Caco-2 (cell line): ENCODE measurements around the gene GPX4. TPM values are rescaled to one million over a fixed set of nuclear protein-coding genes. Genes with fewer than 3 reads are reported as not detected.

Source experiments
- BruUV-seq: library from RNA; stranded (reverse); fragments of 400-500 nt; replicated peaks from 2 replicates; lab custom pipeline; 2021; lab: Mats Ljungman, UMichigan
- CTCF ChIA-PET: fragments of 300-600 bp; sonication (Branson Sonifier 250); formaldehyde crosslinking; loops from one replicate; lab custom pipeline; 2022; ENCODE audit warnings: antibody characterized with exemption; lab: Charles Lee
- POLR2A ChIA-PET: fragments of 300-600 bp; sonication (Branson Sonifier 250); formaldehyde crosslinking; loops from one replicate; lab custom pipeline; 2022; ENCODE audit warnings: antibody characterized with exemption; lab: Charles Lee
- DNase-seq, 2 experiments: peaks; one replicate each; pipeline versions ENCODE4 v3.0.0 to v3.0.0-alpha.2; 2020 to 2022
- H3K27me3 ChIP-seq: replicated peaks from 2 replicates; pipeline ENCODE4 v1.6.0; 2011; ENCODE audit warnings: low read length; ENCODE audit not compliant: control insufficient read depth, insufficient read depth
- H3K36me3 ChIP-seq: 2 replicates; pipeline ENCODE4 v1.5.1; 2011; ENCODE audit warnings: low read length; ENCODE audit not compliant: control insufficient read depth, insufficient read depth
- H3K4me1 ChIP-seq: fragments of 250-450 bp; sonication (Bioruptor Pico); 2 replicates; pipeline ENCODE4 v1.5.1; 2020; ENCODE audit warnings: mild to moderate bottlenecking
- H3K4me3 ChIP-seq: 2 replicates; pipeline ENCODE4 v1.5.1; 2011; ENCODE audit warnings: low read depth, mild to moderate bottlenecking, control low read depth, low read length
- H3K9me3 ChIP-seq: fragments of 250-450 bp; sonication (Bioruptor Pico); 2 replicates; pipeline ENCODE4 v1.5.1; 2020; ENCODE audit warnings: mild to moderate bottlenecking, moderate library complexity
- H3K27ac Mint-ChIP-seq: one replicate; pipeline ENCODE4 v1.8.0; 2022; ENCODE audit warnings: mixed read lengths; ENCODE audit not compliant: unreplicated experiment
- H3K27me3 Mint-ChIP-seq: one replicate; pipeline ENCODE4 v1.8.0; 2022; ENCODE audit warnings: mixed read lengths; ENCODE audit not compliant: insufficient read depth, unreplicated experiment
- H3K36me3 Mint-ChIP-seq: one replicate; pipeline ENCODE4 v1.8.0; 2022; ENCODE audit warnings: mild to moderate bottlenecking, mixed read lengths; ENCODE audit not compliant: insufficient read depth, unreplicated experiment
- H3K4me1 Mint-ChIP-seq: one replicate; pipeline ENCODE4 v1.8.0; 2022; ENCODE audit warnings: low read depth, mixed read lengths; ENCODE audit not compliant: unreplicated experiment
- H3K4me3 Mint-ChIP-seq: one replicate; pipeline ENCODE4 v1.8.0; 2022; ENCODE audit warnings: mild to moderate bottlenecking, moderate library complexity, mixed read lengths; ENCODE audit not compliant: unreplicated experiment
- H3K9me3 Mint-ChIP-seq: one replicate; pipeline ENCODE4 v1.8.0; 2022; ENCODE audit warnings: mixed read lengths; ENCODE audit not compliant: unreplicated experiment
- CTCF ChIP-seq, 2 experiments: fragments of 200-600 bp in 1 of 2; IDR thresholded peaks; 1 replicate in 1 of 2; 2 replicates in 1 of 2; pipeline versions ENCODE4 v1.5.1 to v1.8.0; 2011 to 2022; ENCODE audit warnings: antibody characterized with exemption in 1 of 2, control low read depth in 1 of 2, inconsistent platforms in 1 of 2, low read depth in 1 of 2, low read length in 1 of 2, mild to moderate bottlenecking in 1 of 2, moderate library complexity in 1 of 2; ENCODE audit not compliant: insufficient read depth in 1 of 2, severe bottlenecking in 1 of 2, unreplicated experiment in 1 of 2
- intact Hi-C: fragments of 100-400 bp; cut with micrococcal nuclease; formaldehyde crosslinking; loops from one replicate; pipeline ENCODE4 v1.10.0; 2022; ENCODE audit not compliant: unreplicated experiment
- total RNA-seq: library from RNA; stranded (reverse); gene quantifications from 2 replicates; pipeline ENCODE4 v1.2.3, GENCODE V29; 2022

GPX4 gene
- total RNA-seq, 1 experiment from 2014 or later: 500 TPM

DNA sequence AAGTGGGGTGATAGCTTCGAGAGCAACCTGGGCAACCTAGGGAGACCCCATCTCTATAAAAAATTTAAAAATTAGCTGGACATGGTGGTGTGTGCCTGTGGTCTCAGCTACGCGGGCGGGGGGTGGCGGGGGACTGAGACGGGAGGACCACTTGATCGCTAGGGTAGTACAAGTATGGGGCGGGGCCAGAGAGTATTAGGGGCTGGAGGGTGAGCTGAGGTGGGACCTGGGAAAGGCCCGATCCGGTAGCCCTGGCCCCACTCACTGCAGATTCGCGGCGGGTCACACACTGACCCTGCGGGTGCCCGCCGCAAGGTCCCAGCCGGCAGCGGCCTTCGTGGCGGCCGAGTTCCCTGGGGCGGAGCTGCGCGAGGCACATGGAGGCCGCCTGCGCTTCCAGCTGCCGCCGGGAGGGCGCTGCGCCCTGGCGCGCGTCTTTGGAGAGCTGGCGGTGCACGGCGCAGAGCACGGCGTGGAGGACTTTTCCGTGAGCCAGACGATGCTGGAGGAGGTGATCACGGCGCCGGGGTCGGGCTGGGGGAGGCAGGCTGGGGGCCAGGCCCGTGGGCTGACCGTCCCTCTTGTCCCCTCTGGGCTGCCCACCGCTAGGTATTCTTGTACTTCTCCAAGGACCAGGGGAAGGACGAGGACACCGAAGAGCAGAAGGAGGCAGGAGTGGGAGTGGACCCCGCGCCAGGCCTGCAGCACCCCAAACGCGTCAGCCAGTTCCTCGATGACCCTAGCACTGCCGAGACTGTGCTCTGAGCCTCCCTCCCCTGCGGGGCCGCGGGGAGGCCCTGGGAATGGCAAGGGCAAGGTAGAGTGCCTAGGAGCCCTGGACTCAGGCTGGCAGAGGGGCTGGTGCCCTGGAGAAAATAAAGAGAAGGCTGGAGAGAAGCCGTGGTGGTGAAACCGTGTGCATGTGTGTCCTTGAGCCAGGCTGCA, 38.9 kb upstream of the GPX4 start:
- H3K36me3 Mint-ChIP-seq: peaks cover 49% of the 10 kb centered on the region
- Histone ChIP-seq H3K27me3 (no peaks in the 10 kb centered on the region), H3K4me3 (peak overlapping the region; percentile 61), H3K36me3 (no peaks in the 10 kb centered on the region), H3K4me1 (peaks cover 15% of the 10 kb centered on the region), H3K9me3 (no peaks in the 10 kb centered on the region)
- intact Hi-C loops: loop anchor here (1.0 to 2.0 kb wide), 4 partner anchors 10 to 44 kb away; partner anchors contain the start of genes GPX4, RNU6-2 and TMEM259
- H3K4me1 Mint-ChIP-seq: no peaks in the 10 kb centered on the region
- H3K27me3 Mint-ChIP-seq: no peaks in the 10 kb centered on the region
- TF ChIP-seq CTCF (IDR thresholded peaks at IDR 0.05; ENCODE audit: insufficient read depth in 1 of 2, low read depth in 1 of 2, low read length in 1 of 2, severe bottlenecking in 1 of 2, unreplicated experiment in 1 of 2): peak; percentile 81 to 84
- H3K4me3 Mint-ChIP-seq: peak overlapping the region; percentile 84
- POLR2A ChIA-PET: interaction anchor here (0.5 to 3.3 kb wide), 15 partner anchors 11 to 210 kb away, joined by 3 to 33 read pairs (median 4); partner anchors contain the start of genes ABCA7, CIRBP, CNN2 and GPX4
- DNase-seq: peak; percentile 81 to 89
- BruUV-seq: TSS peak; percentile 97
- peak overlapping the region; percentile 77 for H3K27ac Mint-ChIP-seq
- CTCF ChIA-PET: interaction anchor here (0.6 to 2.6 kb wide), 11 partner anchors 11 to 426 kb away, joined by 3 to 9 read pairs (median 5); partner anchors contain the start of genes ABCA7, CNN2, REEP6 and RNU6-2
- no peaks in the 10 kb centered on the region for H3K9me3 Mint-ChIP-seq

GRCh38 chr19:1065606-1066109, 38.1 kb upstream of the GPX4 start:
- no peaks in the 10 kb centered on the region for H3K9me3 ChIP-seq
- Mint-ChIP-seq H3K27ac (peak overlapping the region; percentile 77), H3K4me1 (no peaks in the 10 kb centered on the region), H3K9me3 (no peaks in the 10 kb centered on the region), H3K27me3 (no peaks in the 10 kb centered on the region), H3K4me3 (peak overlapping the region; percentile 84), H3K36me3 (peaks cover 49% of the 10 kb centered on the region)
- ChIA-PET POLR2A (interaction anchor here (0.5 to 3.3 kb wide), 12 partner anchors 10 to 313 kb away, joined by 3 to 33 read pairs (median 4); partner anchors contain the start of genes ABCA7, CIRBP, CNN2 and GPX4), CTCF (interaction anchor here (0.7 to 2.6 kb wide), 5 partner anchors 10 to 201 kb away, joined by 3 to 8 read pairs (median 4); partner anchors contain the start of gene CNN2)
- intact Hi-C loops: loop anchor here (1.0 to 2.0 kb wide), 3 partner anchors 10 to 44 kb away; partner anchors contain the start of genes GPX4, RNU6-2 and TMEM259
- H3K27me3 ChIP-seq: no peaks in the 10 kb centered on the region
- peak; percentile 82 to 92 for DNase-seq
- H3K4me1 ChIP-seq: peaks cover 15% of the 10 kb centered on the region
- TF ChIP-seq CTCF (IDR thresholded peaks at IDR 0.05; ENCODE audit: insufficient read depth in 1 of 2, low read depth in 1 of 2, low read length in 1 of 2, severe bottlenecking in 1 of 2, unreplicated experiment in 1 of 2): no peak
- H3K36me3 ChIP-seq: no peaks in the 10 kb centered on the region
- no TSS peak for BruUV-seq
- H3K4me3 ChIP-seq: peak overlapping the region; percentile 61
